ENCODE results near the gene ENOSF1. TPM values are rescaled to one million over a fixed set of nuclear protein-coding genes. Genes with fewer than 3 reads are reported as not detected.

Gene ENOSF1
- total and polyA plus RNA-seq, 11 donors: 9.9 to 38.7 (median 22.2) TPM

DNA sequence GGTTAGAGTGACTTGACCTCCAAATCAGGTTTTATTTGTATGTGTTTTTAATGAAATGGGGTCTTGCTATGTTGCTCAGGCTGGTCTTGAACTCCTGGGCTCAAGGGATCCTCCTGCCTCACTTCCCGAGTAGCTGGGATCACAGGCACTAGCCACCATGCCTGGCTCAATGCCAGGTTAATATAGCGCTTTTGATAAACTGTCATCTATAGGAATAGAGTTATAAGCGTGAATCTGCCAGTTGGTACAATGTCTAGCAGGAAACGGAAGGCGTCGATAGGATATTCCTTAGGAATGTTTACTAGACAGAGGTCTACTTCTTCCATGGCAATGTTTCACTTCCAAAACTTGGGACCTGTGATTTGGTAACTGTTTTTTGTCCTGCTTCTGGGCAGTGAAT is 90.1 kb downstream of the ENOSF1 start:
- ATAC-seq (no peak), DNase-seq (no peak)
- no peak overlapping the region for H3K27ac ChIP-seq
- WGBS, 4 donors: 55 to 60% (median 57%) methylated on average over 6 of the region's 6 CpGs
- no peaks in the 10 kb centered on the region for H3K9me3 ChIP-seq
- intact Hi-C loops (cut with DNase I): loop anchor here in 7 of 10 donors (2.0 to 10.0 kb wide), 7 partner anchors 83 to 217 kb away; partner anchors contain the start of gene ENOSF1 (in 1 of the 7)
- no peak for TF ChIP-seq POLR2A (IDR thresholded peaks at IDR 0.05)
- TF ChIP-seq, protein P1, sequence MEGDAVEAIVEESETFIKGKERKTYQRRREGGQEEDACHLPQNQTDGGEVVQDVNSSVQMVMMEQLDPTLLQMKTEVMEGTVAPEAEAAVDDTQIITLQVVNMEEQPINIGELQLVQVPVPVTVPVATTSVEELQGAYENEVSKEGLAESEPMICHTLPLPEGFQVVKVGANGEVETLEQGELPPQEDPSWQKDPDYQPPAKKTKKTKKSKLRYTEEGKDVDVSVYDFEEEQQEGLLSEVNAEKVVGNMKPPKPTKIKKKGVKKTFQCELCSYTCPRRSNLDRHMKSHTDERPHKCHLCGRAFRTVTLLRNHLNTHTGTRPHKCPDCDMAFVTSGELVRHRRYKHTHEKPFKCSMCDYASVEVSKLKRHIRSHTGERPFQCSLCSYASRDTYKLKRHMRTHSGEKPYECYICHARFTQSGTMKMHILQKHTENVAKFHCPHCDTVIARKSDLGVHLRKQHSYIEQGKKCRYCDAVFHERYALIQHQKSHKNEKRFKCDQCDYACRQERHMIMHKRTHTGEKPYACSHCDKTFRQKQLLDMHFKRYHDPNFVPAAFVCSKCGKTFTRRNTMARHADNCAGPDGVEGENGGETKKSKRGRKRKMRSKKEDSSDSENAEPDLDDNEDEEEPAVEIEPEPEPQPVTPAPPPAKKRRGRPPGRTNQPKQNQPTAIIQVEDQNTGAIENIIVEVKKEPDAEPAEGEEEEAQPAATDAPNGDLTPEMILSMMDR (IDR thresholded peaks at IDR 0.05): no peak
- no peaks in the 10 kb centered on the region for H3K4me1 ChIP-seq
- no peak overlapping the region for H3K4me3 ChIP-seq
- peaks cover 0 to 8% (median 0%) of the 10 kb centered on the region in 9 donors for H3K27me3 ChIP-seq
- no peaks in the 10 kb centered on the region for H3K36me3 ChIP-seq

DNA sequence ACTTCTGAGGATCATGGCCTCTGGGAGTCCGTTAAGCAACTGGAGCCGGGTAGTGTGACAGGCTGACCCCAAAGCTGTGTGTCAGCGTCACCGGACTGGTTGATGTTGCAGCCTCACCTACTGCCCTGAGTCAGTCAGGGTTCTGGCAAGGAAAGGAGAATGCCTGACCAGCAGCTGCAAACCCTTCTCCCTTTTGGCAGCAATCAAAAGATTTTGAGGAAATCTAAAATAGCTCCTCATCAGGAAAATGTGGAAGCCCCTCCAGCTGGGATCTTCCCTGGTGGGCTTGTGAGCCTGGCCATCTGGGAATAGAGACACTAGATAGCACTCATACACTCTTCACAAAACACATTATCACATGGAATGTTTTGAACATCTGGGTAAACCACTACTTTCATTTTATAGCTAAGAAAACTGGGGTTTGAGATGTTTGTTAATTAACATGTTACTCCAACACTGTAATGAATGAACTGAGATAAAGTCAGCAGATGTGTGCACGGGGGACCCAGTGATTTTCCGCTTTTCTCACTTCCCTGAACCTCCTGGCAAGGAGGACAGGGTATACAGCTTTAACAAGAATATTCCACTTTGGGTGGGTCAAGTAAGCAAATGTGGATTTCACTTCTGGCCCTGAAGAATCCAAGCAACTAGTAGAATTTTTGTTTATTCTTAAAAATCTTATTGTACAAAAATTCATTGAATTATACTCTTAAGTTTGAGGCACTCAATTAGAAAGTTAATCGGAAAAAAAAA is 91.0 kb downstream of the ENOSF1 start:
- Histone ChIP-seq H3K4me3 (no peak overlapping the region), H3K36me3 (no peaks in the 10 kb centered on the region), H3K27me3 (peaks cover 0 to 8% (median 0%) of the 10 kb centered on the region in 9 donors), H3K9me3 (no peaks in the 10 kb centered on the region), H3K27ac (no peak overlapping the region), H3K4me1 (no peaks in the 10 kb centered on the region)
- intact Hi-C loops (cut with DNase I): loop anchor here in 7 of 10 donors (2.0 to 10.0 kb wide), 7 partner anchors 83 to 217 kb away; partner anchors contain the start of gene ENOSF1 (in 1 of the 7)
- no peak for ATAC-seq
- no peak for TF ChIP-seq POLR2A (IDR thresholded peaks at IDR 0.05)
- TF ChIP-seq, protein P1 (IDR thresholded peaks at IDR 0.05): no peak
- 34 to 46% (median 38%) methylated on average over 7 of the region's 7 CpGs for WGBS, 4 donors
- DNase-seq: no peak

Other genes starting within 250 kb of the ENOSF1 start
- 10 to 100 TPM in 3 of 9 donors, 1 to 10 TPM in 6; 4.2 to 35.9 (median 8.0) TPM for gene COLEC12, start 211.9 kb downstream of the ENOSF1 start, total RNA-seq
- gene COLEC12, start 211.9 kb downstream of the ENOSF1 start, polyA plus RNA-seq: 1 to 10 TPM; 2.2 TPM
- gene CETN1, start 132.2 kb downstream of the ENOSF1 start, total RNA-seq: not detected
- gene CETN1, start 132.2 kb downstream of the ENOSF1 start, polyA plus RNA-seq: not detected
- gene CLUL1, start 115.6 kb downstream of the ENOSF1 start, total RNA-seq: under 1 TPM in 2 of 9 donors, not detected in 7; 0.57 to 0.64 TPM
- not detected for gene CLUL1, start 115.6 kb downstream of the ENOSF1 start, polyA plus RNA-seq
- 10 to 100 TPM in 1 of 9 donors, 1 to 10 TPM in 7, not detected in 1; 1.4 to 32.3 (median 2.7) TPM for gene TYMS, start 55.0 kb downstream of the ENOSF1 start, total RNA-seq
- under 1 TPM; 0.34 to 1.00 TPM for gene TYMS, start 55.0 kb downstream of the ENOSF1 start, polyA plus RNA-seq
- gene YES1, start 99.6 kb upstream of the ENOSF1 start, total RNA-seq: 10 to 100 TPM; 18.1 to 50.2 (median 23.5) TPM
- 10 to 100 TPM in 1 of 2 donors, 1 to 10 TPM in 1; 7.1 to 25.1 TPM for gene YES1, start 99.6 kb upstream of the ENOSF1 start, polyA plus RNA-seq
- 1 to 10 TPM in 1 of 9 donors, under 1 TPM in 4, not detected in 4; 0.08 to 2.5 (median 0.32) TPM for gene ADCYAP1, start 192.2 kb upstream of the ENOSF1 start, total RNA-seq
- under 1 TPM in 1 of 2 donors, not detected in 1; 0.15 TPM for gene ADCYAP1, start 192.2 kb upstream of the ENOSF1 start, polyA plus RNA-seq

All from heart left ventricle (tissue), 16 donors.